Mesenteric fat pad (tissue), 1 donor: Measurements from ENCODE around the gene LBH. TPM values are rescaled to one million over a fixed set of nuclear protein-coding genes. Genes with fewer than 3 reads are reported as not detected.

Source experiments
- DNase-seq: peaks from one replicate; pipeline ENCODE4 v3.0.0-alpha.2; 2020; ENCODE audit warnings: low spot score
- total RNA-seq: library from RNA; stranded (reverse); fragmentation: NEBNext Ultra II Directional; extraction: Animal tissue kit (Norgen Biotek cat#: 25700); gene quantifications from one replicate; pipeline ENCODE4 v1.2.1, GENCODE V29; 2021
- donor health status: DM: yes; HTN: yes; CAD: no.

The LBH gene
- total RNA-seq, 1 donor from 2014 or later: 34.9 TPM

- peak; percentile 60 for DNase-seq
Observed at GRCh38 chr2:30234180-30234971, 3.0 kb downstream of the LBH start.

DNA sequence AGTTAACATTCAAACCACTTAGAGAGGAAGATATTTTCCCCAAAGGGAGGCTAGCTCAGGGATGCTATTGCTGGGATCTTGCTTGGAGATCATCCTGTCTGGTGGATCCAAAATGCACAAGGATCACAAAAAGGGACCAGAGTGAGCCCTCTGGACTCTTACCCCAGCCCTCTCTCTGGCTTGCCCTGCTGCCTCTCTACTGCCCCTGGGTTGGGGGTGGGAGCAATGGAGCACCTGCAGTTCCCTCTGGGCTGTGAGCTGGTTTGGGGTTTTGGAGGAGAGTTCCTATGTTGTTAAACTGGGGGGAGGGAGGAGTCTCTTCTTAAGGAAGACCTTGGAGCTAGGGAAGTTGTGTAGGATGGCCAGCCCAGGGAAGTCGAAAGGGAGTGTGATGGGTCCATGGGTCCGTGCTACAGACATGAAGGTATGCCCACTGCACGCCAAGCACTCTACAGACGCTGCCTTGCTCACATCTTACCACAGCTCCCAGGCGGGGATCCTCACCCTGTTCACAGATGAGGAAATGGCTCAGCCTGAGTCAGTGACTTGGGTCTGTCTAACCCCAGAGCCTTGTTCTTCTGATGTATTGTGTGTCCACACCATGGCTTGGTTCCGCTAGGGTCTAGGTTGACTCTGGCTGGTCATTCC, 3.8 kb downstream of the LBH start:
- DNase-seq: peak; percentile 74

DNA sequence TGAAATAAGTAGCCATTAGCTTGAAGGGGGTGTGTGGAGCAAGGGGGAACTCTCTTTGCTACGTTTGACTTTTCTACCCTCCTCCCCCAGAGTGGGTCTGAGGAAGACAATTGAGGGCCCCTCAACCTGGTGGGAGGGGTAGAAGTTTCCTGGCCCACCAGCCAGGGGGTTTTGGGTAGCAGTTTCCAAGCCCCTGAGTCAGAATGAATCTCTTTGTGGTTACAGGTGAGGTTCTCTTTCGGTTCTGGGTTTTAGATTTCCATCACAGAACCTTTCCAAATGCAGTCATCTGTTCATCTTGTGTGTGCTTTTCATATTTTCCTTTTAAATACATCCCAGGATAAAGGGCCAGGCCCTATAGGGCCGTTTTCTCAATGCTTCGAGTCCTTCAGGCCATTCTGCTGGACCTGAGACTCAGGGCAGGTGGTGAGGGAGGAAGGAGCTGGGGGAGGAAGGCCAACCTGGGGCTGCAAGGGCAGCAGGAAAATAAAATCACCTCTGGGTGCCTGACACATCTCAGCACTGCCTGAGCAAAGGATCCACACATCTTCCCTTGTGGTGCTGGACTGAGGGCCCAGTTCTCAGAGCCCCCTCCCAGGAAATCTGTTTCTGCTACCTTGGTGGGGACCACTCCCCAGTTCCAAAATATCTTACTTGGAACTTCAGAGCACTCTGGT, 4.7 kb downstream of the LBH start:
- peak; percentile 65 for DNase-seq

DNA sequence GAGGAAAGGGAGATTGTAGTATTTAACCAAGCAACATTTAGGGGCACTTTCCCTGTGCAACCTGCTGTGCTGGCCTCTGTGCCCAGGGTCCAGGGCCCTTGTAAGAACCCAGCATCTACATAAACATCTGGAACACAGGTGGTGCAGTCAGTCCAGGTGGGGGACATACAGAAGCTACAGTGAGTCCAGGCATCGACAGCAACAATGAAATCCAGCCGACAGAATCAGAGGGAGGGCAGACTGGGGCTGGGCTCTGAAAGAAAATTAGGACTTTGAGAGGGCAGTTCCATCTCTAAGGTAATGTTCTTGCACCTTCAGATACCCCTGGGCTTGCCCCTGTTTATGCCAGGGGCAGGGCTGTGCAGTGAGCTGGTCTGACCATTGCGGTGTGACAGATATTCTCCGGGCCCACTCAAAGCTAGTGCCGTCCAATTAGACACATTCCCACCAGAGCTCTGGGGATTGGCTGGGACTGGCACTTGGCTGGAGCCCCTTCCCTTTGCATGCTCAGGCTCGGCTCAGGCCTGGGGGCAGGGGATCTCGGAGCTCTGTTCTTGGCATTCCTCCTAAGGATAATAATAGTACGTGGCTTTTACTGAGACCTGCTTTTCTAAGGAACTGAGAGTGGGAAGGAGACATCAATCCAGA, 5.4 kb downstream of the LBH start:
- peak; percentile 88 for DNase-seq

GRCh38 chr2:30237239-30237965, 6.1 kb downstream of the LBH start:
- peak; percentile 57 for DNase-seq

GRCh38 chr2:30237966-30238800, 6.8 kb downstream of the LBH start:
- DNase-seq: peak; percentile 53

- DNase-seq: peak; percentile 92
Observed at GRCh38 chr2:30239308-30239985, 8.1 kb downstream of the LBH start.

- DNase-seq: peak; percentile 37
Observed at GRCh38 chr2:30239986-30240752, 8.8 kb downstream of the LBH start.

DNA sequence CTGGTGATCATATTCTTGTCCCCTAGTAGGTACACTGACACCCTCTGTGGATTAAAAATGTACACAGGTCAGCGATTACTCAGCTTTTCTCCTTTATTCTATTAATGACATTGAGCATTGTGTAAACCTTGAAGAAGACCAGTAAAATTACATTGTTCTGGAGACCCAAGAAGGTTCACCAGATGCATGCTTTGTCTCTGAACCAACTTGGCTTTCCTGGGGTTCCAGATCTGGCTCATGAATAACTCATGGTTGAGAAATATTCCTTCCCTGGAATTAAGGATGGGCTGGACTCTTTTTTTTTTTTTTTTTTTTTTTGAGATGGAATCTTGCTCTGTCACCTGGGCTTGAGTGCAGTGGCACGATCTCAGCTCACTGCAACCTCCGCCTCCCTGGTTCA, 11.9 kb downstream of the LBH start:
- no peak for DNase-seq

GRCh38 chr2:30245364-30245763, 14.0 kb downstream of the LBH start:
- no peak for DNase-seq

DNA sequence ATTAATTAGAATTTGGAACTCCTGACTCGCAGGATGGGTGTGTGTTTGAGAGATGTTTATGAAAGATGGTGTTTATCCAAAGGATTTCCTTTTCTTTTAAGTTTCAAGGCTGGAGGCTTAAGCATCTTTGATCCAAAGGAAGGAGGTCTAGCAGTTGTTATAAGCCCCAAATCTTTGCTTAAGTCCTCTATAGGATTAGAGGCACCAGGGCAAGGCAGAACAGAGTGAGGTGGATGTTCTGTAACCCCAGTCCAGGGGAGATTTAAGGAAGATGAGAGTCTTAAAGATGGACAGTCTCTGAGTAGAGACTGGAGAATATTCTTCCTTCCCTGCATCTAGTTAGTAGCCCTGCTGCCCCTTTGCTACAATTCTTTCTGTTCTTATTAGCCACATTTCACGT, 17.5 kb downstream of the LBH start:
- DNase-seq: no peak

- peak; percentile 30 for DNase-seq
Observed at GRCh38 chr2:30249354-30249753, 18.0 kb downstream of the LBH start.

GRCh38 chr2:30250421-30250820, 19.1 kb downstream of the LBH start:
- peak; percentile 33 for DNase-seq

GRCh38 chr2:30252723-30253701, 21.7 kb downstream of the LBH start:
- DNase-seq: peak; percentile 88

DNA sequence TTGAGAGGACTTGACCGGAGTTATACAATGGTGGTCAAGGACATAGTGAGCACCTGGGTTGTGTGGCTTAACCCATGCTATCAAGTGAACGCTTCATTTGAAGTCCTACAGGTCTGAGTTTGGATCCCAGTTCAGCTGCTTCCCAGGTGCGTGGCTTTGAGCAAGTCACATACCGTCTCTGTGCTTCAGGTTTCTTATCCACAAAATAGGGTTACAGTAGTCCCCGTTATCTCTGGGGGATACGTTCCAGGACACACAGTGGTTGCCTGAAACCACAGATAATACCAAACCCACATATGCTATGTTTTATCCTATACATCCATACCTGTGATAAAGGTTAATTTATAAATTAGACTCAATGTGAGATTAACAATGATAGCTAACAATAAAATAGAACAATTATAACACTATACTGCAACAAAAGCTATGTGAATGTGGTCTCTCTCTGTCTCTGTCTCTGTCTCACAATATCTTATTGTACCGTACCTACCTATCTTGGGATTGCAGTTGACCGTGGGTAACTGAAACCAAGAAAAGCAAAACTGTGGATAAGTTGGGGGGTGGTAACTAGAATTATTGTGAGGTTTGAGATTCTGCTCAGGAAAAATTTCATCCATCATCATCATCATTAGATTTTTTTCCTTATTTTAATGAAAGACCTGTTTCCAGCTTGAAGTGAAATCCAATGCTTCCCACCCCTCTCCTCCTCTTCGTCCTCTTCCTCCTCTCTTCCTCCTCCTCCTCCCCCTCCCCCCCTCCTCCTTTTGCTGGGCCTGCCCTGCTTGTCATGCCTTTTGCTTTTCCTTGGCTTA, 22.7 kb downstream of the LBH start:
- DNase-seq: peak; percentile 28

GRCh38 chr2:30254685-30255001, 23.3 kb downstream of the LBH start:
- DNase-seq: no peak

DNA sequence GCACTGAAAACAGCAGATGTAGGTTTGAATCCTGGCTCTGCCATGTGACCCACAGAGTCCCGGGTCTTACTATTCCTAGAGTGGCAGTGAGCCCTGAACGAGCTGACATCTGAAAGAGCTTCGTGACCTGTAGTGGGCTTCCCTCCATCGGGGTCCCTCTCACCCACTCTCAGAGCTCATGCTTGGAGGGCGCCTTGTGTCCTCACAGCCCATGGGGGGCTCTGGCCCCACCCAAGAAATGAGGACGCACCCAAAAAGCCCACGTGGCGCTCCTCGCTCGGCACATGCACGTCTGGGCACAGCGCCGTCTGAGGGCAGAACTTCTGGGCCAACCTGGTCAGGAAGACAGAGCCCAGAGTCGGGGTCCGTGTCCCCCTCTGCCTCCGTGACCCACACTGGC, 23.7 kb downstream of the LBH start:
- peak; percentile 79 for DNase-seq
